ENCODE measurements around the gene BCAR3.

GRCh38 chr1:93533677-93534076, 148.0 kb downstream of the BCAR3 start:
- no peak for TF ChIP-seq POLR2A (IDR thresholded peaks at IDR 0.05)
- no peak for TF ChIP-seq CTCF (IDR thresholded peaks at IDR 0.05)
- TF ChIP-seq POLR2AphosphoS5 (IDR thresholded peaks at IDR 0.05): no peak
